HG03103 (cell line): ENCODE data around the gene GPR4.
"Not testable (repeated sequence)": the region's sequence is repeated elsewhere in the genome, so short reads cannot be mapped to it uniquely, and the experiment has no call there.

Experiments
- ATAC-seq: cut with Tn5 transposase; IDR thresholded peaks from one replicate; pipeline ENCODE4 v1.9.1; 2021; ENCODE audit warnings: low read depth; ENCODE audit not compliant: unreplicated experiment

GPR4 gene

DNA sequence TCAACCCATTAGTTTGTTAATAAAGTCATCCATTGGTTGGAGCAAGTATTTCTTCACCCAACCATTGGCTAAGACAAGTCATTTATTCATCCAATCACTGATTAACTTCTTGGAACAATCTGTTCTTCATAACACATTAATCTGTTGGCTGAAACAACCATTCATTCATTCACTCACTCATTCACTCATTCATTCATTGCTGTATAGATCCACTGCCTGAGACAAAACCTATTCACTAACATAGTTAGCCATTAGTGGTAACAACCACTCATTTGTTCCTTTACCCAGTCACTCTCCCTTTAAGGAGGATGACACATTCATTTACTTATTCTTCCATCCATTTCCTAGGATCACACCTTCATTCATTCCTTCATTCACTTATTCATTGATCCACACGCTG lies 22.0 kb upstream of the GPR4 start:
- ATAC-seq: no peak

DNA sequence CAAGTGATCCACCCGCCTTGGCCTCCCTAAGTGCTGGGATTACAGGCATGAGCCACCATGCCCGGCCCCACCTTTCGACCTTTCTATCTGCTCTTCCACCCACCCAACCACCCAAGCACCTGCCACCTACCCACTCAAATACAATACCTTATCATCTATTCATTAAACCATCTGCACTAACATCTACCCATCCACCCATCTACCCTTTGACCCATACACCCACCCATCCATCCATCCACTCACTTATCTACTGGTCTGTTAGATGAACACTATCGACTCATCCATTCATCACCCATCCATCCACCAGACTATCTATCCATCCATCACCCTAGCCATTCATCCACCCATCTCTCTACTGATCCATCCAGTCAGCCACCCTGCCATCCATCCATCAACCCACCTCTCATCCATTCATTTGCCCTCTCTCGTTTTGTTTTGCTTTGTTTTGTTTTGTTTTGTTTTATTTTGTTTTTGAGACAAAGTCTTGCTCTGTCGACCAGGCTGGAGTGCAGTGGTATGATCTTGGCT lies 20.0 kb upstream of the GPR4 start:
- no peak for ATAC-seq

DNA sequence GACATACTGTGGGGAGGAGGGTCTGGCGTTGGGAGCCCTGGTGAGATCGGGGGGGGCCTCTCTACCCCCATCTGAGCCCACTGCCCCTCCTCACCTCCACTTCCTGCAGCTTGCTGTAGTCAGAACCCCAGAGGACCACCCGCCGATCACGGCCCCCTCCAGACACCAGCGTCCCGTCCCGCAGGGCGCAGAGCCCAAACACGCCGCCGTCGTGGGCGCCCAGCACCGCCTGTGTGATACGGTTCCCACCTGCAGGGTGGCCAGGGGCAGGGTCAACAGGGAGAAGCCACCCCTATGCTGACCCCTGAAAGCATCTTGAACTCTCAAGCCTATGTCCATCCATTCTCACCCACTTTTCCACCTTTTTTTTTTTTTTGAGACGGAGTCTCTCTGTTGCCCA lies 19.4 kb upstream of the GPR4 start:
- ATAC-seq: no peak

DNA sequence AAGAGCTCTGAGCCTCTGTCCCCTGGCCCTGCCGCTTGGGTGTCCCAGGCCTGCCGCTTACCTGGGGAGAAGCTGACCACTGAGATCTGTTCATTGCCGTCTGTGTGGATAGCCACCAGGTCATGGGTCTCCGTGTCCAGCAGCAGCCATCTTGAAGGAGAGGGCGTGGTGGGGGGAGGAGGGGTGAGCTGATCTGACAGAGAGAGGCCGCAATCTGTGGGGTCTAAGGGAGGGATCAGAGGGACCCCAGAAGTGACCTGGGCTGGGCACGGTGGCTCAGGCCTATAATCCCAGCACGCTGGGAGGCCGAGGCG lies 14.6 kb upstream of the GPR4 start:
- ATAC-seq: no peak

DNA sequence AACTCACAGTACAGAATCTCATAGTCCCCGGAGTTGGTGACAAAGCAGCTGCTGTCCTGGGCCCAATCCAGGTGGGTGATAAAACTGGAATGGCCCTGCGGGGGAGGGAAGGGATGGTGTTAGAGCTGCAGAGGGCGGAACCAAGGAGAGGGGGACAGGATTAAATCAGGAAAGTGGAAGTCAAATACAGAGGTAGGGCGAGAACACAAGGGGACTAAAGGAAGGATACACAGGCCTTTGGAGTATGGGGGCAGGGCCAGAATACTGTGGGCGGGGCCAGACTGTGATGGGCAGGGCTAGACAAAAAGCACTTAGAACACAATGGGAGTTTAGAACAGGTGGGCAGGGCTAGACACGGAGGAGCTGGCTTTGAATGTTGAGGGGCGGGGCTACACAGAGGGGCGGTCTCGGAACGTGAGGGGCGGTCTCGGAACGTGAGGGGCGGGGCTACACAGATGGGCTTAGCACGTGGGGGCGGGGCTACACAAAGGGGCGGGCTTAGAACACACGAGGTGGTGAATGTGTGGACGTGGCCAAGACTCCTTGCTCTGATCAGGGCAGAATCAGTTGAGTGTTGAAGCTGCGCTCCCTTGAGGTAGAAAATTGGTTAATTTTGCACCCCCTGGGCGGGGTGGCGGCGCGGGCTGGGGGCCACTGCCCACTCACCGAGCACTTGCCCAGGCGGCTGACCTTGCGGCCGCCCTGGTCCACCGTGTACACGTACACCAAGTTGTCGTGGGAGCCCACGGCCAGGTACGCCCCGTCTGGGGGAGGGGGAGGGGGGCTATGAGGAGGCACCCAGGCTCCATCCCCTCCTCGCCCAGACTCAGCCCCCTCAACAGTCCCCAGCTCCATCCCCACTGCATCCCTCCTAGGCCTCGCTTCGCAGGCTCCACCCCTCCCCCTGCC lies 14.0 kb upstream of the GPR4 start:
- no peak for ATAC-seq

DNA sequence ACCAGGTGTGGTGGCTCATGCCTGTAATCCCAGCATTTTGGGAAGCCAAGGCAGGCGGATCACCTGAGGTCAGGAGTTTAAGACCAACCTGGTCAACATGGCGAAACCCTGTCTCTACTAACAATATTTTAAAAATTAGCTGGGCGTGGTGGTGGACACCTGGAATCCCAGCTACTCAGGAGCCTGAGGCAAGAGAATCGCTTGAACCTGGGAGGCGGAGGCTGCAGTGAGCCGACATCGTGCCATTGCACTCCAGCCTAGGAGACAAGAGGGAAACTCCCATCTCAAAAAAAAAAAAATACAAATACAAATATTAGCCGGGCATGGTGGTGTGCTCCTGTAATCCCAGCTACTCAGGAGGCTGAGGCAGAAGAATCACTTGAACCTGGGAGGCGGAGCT lies 13.0 kb upstream of the GPR4 start:
- ATAC-seq: not testable (repeated sequence)

DNA sequence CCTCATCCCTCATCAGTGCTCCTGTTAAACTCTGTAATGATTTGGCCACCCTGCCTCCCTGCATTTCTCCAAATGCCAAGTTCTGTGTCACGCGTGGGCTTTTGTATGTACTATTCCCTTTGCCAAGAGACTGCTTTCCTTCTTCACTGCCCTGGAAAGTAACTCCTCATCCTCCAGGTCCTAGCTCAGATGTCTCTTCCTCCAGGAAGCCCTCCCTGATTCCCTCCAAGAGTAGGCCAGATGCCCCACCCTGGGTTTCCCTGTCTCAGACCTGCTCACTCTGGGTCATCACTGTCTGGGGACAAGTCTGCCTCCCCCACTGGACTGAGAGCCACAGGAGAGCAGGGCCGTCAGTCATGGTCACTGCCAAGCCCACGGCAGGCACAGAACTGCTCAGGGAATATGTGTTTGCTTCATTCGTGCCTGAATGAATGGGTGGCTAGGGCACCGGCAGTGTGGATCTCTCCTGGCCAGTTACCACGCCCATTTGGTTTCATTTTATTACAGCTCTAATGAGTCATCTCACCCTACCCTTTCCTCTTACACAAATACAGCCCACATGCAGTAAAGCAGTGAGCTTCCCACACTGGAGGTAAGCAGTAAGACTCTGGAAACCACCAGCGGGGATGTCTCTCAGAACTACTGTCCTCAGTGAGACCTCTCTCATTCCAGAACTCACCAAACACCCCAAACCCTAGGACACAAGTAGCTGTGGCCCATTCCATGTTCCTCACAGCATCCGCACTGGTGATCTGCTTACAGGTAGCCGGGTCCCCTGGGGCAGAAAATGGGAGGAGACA lies 12.1 kb upstream of the GPR4 start:
- ATAC-seq: no peak

DNA sequence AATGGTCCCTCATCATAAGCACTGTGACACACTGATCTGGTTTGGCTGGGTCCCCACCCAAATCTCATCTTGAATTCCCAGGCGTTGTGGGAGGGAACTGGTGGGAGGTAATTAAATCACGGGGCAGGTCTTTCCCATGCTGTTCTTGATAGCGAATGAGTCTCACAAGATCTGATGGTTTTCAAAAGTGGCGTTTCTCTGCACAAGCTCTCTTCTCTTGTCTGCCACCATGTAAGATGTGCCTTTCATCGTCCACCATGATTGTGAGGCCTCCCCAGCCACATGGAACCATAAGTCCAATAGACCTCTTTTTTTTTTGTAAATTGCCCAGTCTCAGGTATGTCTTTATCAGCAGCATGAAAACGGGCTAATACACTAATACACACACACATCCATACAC lies 6.9 kb upstream of the GPR4 start:
- no peak for ATAC-seq

DNA sequence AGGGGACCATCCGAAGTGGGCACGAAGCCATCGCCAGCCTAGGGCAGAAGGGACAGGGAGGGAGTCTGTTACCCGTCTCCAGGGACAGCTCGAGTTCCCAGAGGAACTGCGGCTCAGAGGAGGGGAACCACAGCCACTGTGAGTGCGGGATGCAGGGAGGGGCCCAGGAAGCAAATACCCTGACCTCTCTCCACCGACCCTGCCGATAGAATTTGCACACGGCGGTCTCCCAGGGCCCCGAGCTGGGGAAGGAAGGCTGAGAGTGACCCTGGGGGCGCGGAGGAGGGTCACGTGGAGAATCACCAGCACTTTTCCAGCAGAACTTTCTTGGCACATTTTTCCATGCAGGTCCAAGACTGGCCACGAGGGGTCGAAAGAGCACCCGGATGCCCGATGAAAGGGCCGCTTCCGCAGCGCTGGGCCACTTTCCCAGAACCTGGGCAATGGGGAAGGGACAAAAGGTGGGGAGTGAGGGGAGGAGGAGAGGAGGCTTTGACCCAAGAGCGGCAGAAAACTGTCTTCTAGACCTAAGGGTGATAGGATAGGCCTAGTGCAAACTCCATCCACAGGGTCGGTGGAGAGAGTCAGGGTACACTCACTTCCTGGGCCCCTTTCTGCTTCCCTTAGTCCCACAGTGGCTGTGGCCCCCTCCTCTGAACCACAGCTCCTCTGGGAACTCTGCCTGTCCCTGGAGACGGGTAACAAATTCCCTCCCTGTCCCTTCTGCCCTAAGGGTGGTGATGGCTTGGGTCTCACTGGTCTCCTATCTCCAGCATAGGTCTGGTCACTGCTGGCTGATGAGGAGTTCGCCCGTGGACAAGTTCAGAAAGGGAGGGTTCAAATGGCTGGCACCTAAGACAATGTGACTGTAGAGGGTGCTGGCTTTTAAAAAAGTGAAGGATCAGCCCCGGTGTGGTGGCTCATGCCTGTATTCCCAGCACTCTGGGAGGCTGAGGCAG lies 5.3 kb upstream of the GPR4 start:
- ATAC-seq: no peak

DNA sequence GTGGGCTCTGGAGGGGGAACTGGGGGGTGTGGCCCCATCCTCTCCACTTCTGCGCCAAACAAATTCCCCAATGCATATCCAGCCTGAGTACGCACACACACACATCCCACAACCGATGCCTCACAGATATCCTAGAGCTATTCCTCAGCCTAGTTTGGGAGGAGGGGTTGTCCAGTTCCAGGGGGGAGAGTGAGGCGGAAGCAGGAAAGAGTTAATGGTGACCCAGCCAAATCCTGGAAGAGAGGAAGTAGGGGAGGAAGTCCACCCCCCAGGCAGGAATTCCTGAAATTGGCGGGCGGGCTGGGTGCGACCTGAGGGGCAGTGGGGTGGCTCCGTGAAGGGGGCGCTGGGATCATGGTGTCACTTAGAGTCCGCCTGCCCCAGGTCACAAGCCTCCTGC lies 897 bp downstream of the GPR4 start:
- no peak for ATAC-seq

DNA sequence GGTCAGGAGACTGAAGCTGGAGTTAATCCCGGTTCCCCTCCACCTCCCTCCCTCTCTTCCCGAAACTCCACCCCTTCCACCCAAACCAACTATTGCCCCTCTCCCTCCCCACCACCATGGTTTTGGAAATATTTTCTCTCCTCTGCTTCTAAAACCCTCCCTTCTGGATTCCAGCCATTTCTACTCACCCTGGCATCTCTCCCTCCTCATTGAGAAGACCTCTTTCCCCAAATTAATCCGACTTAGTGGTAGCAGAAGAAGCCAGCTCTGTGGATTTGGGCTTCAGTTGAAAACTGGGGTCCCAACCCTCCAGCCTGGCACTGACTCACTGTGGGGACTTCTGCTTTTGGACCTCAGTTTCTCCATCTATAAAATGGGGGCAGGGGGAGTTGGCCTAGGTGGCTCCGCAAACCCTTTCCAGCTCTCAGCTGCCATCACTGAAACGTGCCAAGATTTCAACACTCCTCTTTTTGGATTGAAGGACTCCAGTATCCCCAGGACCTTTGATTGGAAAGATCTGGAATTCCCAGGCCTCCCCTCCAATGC lies 1.6 kb downstream of the GPR4 start:
- no peak for ATAC-seq

DNA sequence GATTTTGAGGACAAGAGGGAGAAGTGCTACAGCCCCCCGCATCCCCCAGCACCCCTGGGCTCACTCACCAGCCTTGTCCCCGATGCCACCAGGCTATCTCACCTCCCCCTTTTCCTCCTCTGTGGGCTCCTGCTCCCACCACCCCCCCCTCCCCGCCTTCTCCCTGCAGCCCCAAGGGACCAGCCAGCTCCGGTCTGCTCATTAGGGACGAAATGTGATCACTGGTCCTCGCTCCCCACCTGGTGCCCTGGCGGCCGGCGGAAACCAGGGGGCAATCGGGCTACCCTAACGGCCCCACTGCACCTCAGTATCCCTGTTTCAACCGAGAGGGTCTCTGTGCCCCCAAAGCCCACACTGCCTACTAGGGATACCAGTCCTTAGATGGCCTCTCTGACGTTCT lies 2.7 kb downstream of the GPR4 start:
- ATAC-seq: no peak

DNA sequence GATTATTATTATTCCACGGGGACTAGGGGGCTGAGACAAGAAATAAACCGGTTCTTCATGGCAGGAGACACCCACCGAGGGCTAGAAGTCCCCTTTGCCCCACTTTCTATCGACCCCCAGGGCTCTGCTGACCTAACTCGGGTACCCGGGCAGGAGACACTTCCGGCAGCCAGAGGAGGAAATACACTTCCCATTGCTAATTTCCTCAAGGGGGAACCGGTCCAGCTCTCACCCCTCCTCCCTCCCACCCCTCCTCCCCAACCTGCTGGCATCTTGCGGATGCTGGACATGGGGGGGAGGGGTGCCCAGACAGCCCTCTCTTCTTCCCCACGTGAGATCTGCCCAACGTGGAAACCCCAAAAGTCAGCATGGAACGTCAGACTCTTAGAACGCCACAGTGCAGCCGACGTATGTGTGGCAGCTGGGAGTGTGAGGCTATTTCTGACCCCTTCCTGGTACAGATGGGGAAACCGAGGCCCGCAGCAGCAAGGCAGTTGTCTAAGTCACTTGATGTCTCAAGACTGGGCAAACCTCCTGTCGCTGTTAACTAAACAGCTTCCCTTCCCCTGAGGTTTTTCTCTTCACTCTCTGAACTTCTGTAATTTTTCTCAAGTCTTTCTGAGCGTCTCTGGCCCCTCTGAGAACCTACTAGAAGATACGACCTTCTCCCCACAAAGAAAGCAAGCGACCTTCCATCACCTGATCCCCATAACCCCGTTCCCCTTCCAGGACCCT lies 3.6 kb downstream of the GPR4 start:
- ATAC-seq: no peak

DNA sequence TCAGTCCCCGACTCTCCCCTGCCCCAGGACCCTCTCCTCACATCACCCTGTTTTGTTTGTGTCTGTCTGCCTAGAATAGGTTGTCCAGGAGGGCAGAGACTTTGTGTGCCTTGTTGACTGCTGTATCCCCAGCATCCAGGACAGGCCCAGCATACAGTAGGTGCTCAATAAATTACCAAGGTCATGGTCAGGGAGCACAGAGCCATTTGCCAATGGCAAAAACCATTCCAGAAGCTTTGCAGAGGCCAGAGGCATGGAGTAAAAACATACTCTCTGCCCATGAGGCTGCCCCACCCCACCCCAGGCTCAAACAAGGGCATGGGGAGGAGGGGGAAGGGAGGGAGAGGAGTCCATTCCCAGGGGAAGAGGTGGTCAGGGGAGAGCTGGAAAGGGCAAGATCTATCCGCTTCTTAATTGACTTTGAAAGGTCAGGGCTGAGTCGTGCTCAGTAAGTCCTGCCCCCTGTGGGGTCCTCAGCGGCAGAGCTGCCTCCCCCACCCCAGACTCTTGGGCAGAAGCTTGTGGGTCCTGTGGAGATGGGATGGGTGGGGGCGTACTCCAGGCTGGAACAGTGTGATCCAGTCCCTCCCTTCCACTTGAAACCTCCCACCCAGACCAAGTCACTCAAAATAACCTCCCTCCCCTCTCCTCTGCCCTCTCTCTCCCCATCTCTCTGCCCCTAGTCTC lies 4.4 kb downstream of the GPR4 start:
- no peak for ATAC-seq

DNA sequence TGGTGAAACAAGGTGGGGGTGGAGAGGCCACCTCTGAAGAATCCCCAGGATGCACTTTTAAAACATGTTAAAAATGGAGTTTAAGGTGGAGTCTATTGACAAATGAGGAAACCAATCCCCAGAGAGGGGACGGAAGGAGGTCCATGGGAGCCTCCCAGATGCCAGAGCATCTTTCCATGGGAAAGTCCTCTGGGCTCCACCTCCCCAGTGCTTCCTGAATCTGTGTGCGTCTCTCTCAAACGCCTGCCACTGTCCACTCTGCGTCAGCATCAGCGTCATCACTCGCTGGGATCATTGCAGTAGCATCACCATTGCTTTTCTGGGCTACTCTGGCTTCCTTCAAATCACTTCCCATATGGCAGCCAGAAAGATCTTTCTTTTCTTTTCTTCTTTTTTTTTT lies 6.2 kb downstream of the GPR4 start:
- ATAC-seq: no peak

DNA sequence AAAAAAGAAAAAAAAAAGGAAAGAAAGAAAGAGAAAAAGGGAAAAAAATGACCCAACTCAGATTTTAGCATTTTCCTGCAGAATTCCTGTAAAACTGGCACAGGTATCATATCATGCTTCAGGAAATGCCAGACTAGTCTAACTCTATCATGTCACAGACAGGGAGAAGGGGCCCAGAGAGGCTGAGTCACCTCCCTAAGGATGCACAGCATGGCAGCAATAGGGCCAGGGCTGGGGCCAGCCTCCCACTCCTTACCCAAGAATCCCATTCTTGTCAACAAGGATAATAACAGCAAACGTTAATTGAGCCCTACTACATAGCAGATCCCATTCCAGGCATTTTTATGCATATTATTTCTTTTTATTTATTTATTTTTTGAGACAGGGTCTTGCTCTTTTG lies 8.5 kb downstream of the GPR4 start:
- no peak for ATAC-seq

DNA sequence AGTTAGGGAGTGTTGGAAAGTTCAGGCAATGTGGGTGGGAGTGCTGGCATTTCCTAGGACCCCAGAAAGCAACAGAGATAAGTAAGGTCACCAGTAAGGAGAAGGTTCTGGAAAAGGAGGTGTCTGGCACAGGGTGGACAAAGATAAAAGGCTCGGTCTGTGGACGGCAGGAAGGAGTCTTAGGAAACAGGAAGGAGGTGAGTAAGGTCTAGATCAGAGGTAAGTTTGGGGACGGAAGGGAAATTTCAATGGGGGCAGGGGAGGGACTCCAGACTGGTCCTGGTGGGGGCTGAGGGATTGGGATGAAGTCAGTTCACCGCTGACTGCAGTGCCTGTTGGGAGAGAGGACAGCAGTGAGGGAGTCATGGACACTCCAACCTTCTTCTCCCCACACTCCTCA lies 9.6 kb downstream of the GPR4 start:
- ATAC-seq: no peak

DNA sequence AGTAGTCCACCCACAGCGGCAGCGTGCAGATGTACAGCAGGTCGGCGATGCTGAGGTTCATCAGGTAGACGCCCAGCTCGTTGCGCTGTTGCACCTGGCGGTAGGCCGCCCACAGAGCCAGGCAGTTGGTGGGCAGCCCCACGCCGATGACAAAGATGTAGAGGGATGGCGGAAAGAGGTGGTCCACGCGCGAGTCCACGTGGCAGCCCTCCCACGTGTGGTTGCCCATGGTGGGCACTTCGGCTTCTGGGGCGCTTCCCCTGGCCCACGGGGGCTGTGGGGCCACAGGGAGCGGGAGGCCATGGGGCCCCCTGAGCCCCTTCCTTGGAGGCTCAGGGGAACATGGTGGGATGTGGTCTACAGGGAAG lies 10.4 kb downstream of the GPR4 start:
- no peak for ATAC-seq

DNA sequence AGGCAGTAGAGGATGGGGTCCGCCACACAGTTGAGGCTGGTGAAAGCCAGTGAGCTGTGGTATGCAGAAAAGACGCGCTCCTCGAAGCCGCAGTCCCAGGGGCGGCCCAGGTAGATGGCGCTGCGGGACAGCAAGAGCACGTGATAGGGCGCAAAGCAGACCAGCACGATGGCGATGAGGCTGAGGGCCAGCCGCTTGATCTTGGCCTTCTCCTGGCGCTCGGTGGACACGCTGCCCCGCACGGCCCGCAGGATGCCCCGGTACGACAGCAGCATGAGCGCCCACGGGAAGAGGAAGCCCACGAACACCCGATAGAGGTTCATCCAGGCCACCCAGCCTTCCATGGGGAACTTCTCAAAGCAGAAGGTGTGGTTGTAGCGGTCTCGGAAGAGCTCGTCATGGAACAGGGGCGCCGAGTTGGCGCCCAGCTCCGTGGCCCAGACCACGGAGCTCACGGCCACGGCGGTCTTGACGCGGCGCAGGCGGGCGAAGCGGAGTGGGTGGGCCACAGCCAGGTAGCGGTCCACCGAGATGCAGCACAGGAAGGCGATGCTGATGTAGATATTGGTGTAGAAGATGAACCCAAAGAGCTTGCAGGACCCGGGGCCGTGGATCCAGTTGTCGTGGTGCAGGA lies 10.9 kb downstream of the GPR4 start:
- ATAC-seq: no peak
